Mesothelial cell of epicardium (in vitro differentiated cells): ENCODE results near the gene ALG8. TPM values are rescaled to one million over a fixed set of nuclear protein-coding genes. Genes with fewer than 3 reads are reported as not detected.

Experiments
- DNase-seq, 2 experiments: peaks; one replicate each; pipeline ENCODE4 v3.0.0; 2021; ENCODE audit warnings: low spot score in 2 of 2; ENCODE audit not compliant: unreplicated experiment in 2 of 2
- H3K27ac Mint-ChIP-seq: 2 replicates; pipeline ENCODE4 v1.8.0; 2021; ENCODE audit warnings: mixed read lengths
- H3K27me3 Mint-ChIP-seq: 2 replicates; pipeline ENCODE4 v1.8.0; 2021; ENCODE audit warnings: low read depth, mixed read lengths
- H3K36me3 Mint-ChIP-seq: 2 replicates; pipeline ENCODE4 v1.8.0; 2021; ENCODE audit warnings: mixed read lengths
- H3K4me1 Mint-ChIP-seq: 2 replicates; pipeline ENCODE4 v1.8.0; 2021; ENCODE audit warnings: mixed read lengths
- H3K4me3 Mint-ChIP-seq: 2 replicates; pipeline ENCODE4 v1.8.0; 2021; ENCODE audit warnings: mild to moderate bottlenecking, moderate library complexity, mixed read lengths
- H3K9me3 Mint-ChIP-seq: 2 replicates; pipeline ENCODE4 v1.8.0; 2021; ENCODE audit warnings: mixed read lengths
- CTCF ChIP-seq: fragments of 200-600 bp; sonication (generic); IDR thresholded peaks from one replicate; pipeline ENCODE4 v1.5.0; 2021; ENCODE audit warnings: antibody characterized with exemption; ENCODE audit not compliant: unreplicated experiment
- total RNA-seq: library from RNA; stranded (reverse); gene quantifications from 3 replicates; pipeline ENCODE4 v1.2.1, GENCODE V29; 2021

ALG8 gene
- total RNA-seq, 1 donor from 2014 or later = 63.0 TPM

- peaks cover 17% of the 10 kb centered on the region for H3K36me3 Mint-ChIP-seq
- no peak overlapping the region for H3K4me3 Mint-ChIP-seq
- no peaks in the 10 kb centered on the region for H3K27me3 Mint-ChIP-seq
- no peak for TF ChIP-seq CTCF
- H3K4me1 Mint-ChIP-seq = no peaks in the 10 kb centered on the region
- no peak overlapping the region for H3K27ac Mint-ChIP-seq
- no peak for DNase-seq
- no peaks in the 10 kb centered on the region for H3K9me3 Mint-ChIP-seq
Measured at GRCh38 chr11:78147807-78148206, 8.4 kb upstream of the ALG8 start.

GRCh38 chr11:78145511-78146025 is 6.1 kb upstream of the ALG8 start:
- Mint-ChIP-seq H3K36me3 (peaks cover 13% of the 10 kb centered on the region), H3K4me1 (peaks cover 6% of the 10 kb centered on the region), H3K27me3 (no peaks in the 10 kb centered on the region), H3K4me3 (no peak overlapping the region), H3K9me3 (no peaks in the 10 kb centered on the region), H3K27ac (no peak overlapping the region)
- DNase-seq = no peak
- no peak for TF ChIP-seq CTCF

- Mint-ChIP-seq H3K9me3 (no peaks in the 10 kb centered on the region), H3K27ac (peak overlapping the region; percentile 79), H3K36me3 (peaks cover 23% of the 10 kb centered on the region), H3K27me3 (no peaks in the 10 kb centered on the region), H3K4me1 (peaks cover 22% of the 10 kb centered on the region), H3K4me3 (peak overlapping the region; percentile 96)
- TF ChIP-seq CTCF = no peak
- DNase-seq = no peak
Measured at GRCh38 chr11:78140392-78141077, 1.1 kb upstream of the ALG8 start.

GRCh38 chr11:78138694-78139421 is 568 bp downstream of the ALG8 start:
- H3K27me3 Mint-ChIP-seq = no peaks in the 10 kb centered on the region
- peak overlapping the region; percentile 95 for H3K27ac Mint-ChIP-seq
- peaks cover 22% of the 10 kb centered on the region for H3K4me1 Mint-ChIP-seq
- H3K4me3 Mint-ChIP-seq = peak overlapping the region; percentile 96
- H3K36me3 Mint-ChIP-seq = peaks cover 29% of the 10 kb centered on the region
- TF ChIP-seq CTCF = no peak
- DNase-seq = no peak
- H3K9me3 Mint-ChIP-seq = peaks cover 3% of the 10 kb centered on the region

- H3K9me3 Mint-ChIP-seq = peaks cover 3% of the 10 kb centered on the region
- no peak for DNase-seq
- H3K27ac Mint-ChIP-seq = peak overlapping the region; percentile 89
- no peak for TF ChIP-seq CTCF
- H3K4me1 Mint-ChIP-seq = peaks cover 22% of the 10 kb centered on the region
- H3K36me3 Mint-ChIP-seq = peaks cover 30% of the 10 kb centered on the region
- H3K27me3 Mint-ChIP-seq = no peaks in the 10 kb centered on the region
- H3K4me3 Mint-ChIP-seq = peak overlapping the region; percentile 96
Measured at GRCh38 chr11:78138291-78138690, 1.1 kb downstream of the ALG8 start.
